22Rv1 (cell line): ENCODE measurements around the gene CD247.

Source experiments
- CTCF ChIP-seq: fragments of 450-650 bp; IDR thresholded peaks from 2 replicates; pipeline ENCODE4 v1.5.1; 2017; ENCODE audit warnings: mild to moderate bottlenecking
- ZFX ChIP-seq: fragments of 450-650 bp; IDR thresholded peaks from 2 replicates; pipeline ENCODE4 v1.6.1; 2017; ENCODE audit warnings: antibody characterized with exemption, borderline replicate concordance

GRCh38 chr1:167483790-167484189 is 34.5 kb downstream of the CD247 start:
- TF ChIP-seq CTCF (no peak), ZFX (no peak)
